HEK293 (cell line): ENCODE results near the gene PARD6B.

ENCODE experiments used
- GLI2 ChIP-seq: fragments of 450-650 bp; formaldehyde crosslinking; IDR thresholded peaks from 2 replicates; pipeline ENCODE4; 2017; ENCODE audit warnings: missing biosample characterization, missing genetic modification characterization, low read depth, borderline replicate concordance
- KLF1 ChIP-seq: fragments of 450-650 bp; formaldehyde crosslinking; IDR thresholded peaks from 2 replicates; pipeline ENCODE4 v1.5.1; 2016; ENCODE audit warnings: missing biosample characterization, missing genetic modification characterization
- KLF16 ChIP-seq: fragments of 450-650 bp; formaldehyde crosslinking; IDR thresholded peaks from 2 replicates; pipeline ENCODE4 v1.5.1; 2017; ENCODE audit warnings: missing biosample characterization, missing genetic modification characterization
- KLF9 ChIP-seq: fragments of 450-650 bp; formaldehyde crosslinking; IDR thresholded peaks from 2 replicates; pipeline ENCODE4 v1.5.1; 2016; ENCODE audit warnings: missing biosample characterization, missing genetic modification characterization, low read depth
- OVOL3 ChIP-seq: fragments of 450-650 bp; formaldehyde crosslinking; IDR thresholded peaks from 2 replicates; pipeline ENCODE4 v1.5.1; 2016; ENCODE audit warnings: missing biosample characterization, missing genetic modification characterization
- ZEB2 ChIP-seq: fragments of 450-650 bp; formaldehyde crosslinking; IDR thresholded peaks from 2 replicates; pipeline ENCODE4 v1.5.1; 2016; ENCODE audit warnings: missing biosample characterization, missing genetic modification characterization
- ZFP69B ChIP-seq: fragments of 450-650 bp; formaldehyde crosslinking; IDR thresholded peaks from 2 replicates; pipeline ENCODE4 v1.5.1; 2016; ENCODE audit warnings: missing biosample characterization, missing genetic modification characterization
- ZNF16 ChIP-seq: fragments of 450-650 bp; formaldehyde crosslinking; IDR thresholded peaks from 2 replicates; pipeline ENCODE4 v1.5.1; 2016; ENCODE audit warnings: low read depth, missing biosample characterization, missing genetic modification characterization
- ZNF354C ChIP-seq: fragments of 450-650 bp; formaldehyde crosslinking; IDR thresholded peaks from 2 replicates; pipeline ENCODE4 v1.5.1; 2016; ENCODE audit warnings: missing biosample characterization, missing genetic modification characterization, low read depth, borderline replicate concordance
- ZNF391 ChIP-seq: fragments of 450-650 bp; formaldehyde crosslinking; IDR thresholded peaks from 2 replicates; pipeline ENCODE4 v1.5.1; 2016; ENCODE audit warnings: low read depth, missing biosample characterization, missing genetic modification characterization, borderline replicate concordance
- ZNF501 ChIP-seq: fragments of 450-650 bp; formaldehyde crosslinking; IDR thresholded peaks from 2 replicates; pipeline ENCODE4 v1.5.1; 2016; ENCODE audit warnings: missing biosample characterization, missing genetic modification characterization
- ZNF555 ChIP-seq: fragments of 450-650 bp; formaldehyde crosslinking; conservative IDR thresholded peaks from 2 replicates; pipeline ENCODE4 v1.5.1; 2017; ENCODE audit warnings: missing biosample characterization, mild to moderate bottlenecking, missing genetic modification characterization, inconsistent platforms
- ZNF561 ChIP-seq: fragments of 450-650 bp; IDR thresholded peaks from 2 replicates; pipeline ENCODE4 v1.5.1; 2018; ENCODE audit warnings: missing biosample characterization, missing genetic modification characterization, borderline replicate concordance
- ZNF571 ChIP-seq: fragments of 450-650 bp; formaldehyde crosslinking; IDR thresholded peaks from 2 replicates; pipeline ENCODE4 v1.5.0; 2017; ENCODE audit warnings: missing biosample characterization, missing genetic modification characterization
- ZNF600 ChIP-seq: fragments of 450-650 bp; formaldehyde crosslinking; IDR thresholded peaks from 2 replicates; pipeline ENCODE4 v1.5.1; 2016; ENCODE audit warnings: missing biosample characterization, missing genetic modification characterization
- ZNF629 ChIP-seq: fragments of 450-650 bp; formaldehyde crosslinking; IDR thresholded peaks from 2 replicates; pipeline ENCODE4 v1.5.1; 2017; ENCODE audit warnings: missing biosample characterization, missing genetic modification characterization
- ZNF677 ChIP-seq: fragments of 450-650 bp; IDR thresholded peaks from 2 replicates; pipeline ENCODE4 v1.5.0; 2018; ENCODE audit warnings: missing biosample characterization, mild to moderate bottlenecking, missing genetic modification characterization, moderate library complexity
- ZNF791 ChIP-seq: fragments of 450-650 bp; formaldehyde crosslinking; IDR thresholded peaks from 2 replicates; pipeline ENCODE4 v1.5.1; 2016; ENCODE audit warnings: missing biosample characterization, missing genetic modification characterization
- ZSCAN30 ChIP-seq: fragments of 450-650 bp; IDR thresholded peaks from 2 replicates; pipeline ENCODE4 v1.5.1; 2018; ENCODE audit warnings: missing biosample characterization, mild to moderate bottlenecking, missing genetic modification characterization, moderate library complexity
- TF ChIP-seq, protein P1 (sequence below): fragments of 450-650 bp; formaldehyde crosslinking; IDR thresholded peaks from 2 replicates; pipeline ENCODE4 v1.5.1; 2016; ENCODE audit warnings: missing biosample characterization, missing genetic modification characterization
- TF ChIP-seq, protein P2 (sequence below): fragments of 450-650 bp; formaldehyde crosslinking; IDR thresholded peaks from 2 replicates; pipeline ENCODE4; 2016; ENCODE audit warnings: missing biosample characterization, missing genetic modification characterization
- TF ChIP-seq, protein P3 (sequence below): fragments of 450-650 bp; formaldehyde crosslinking; IDR thresholded peaks from 2 replicates; pipeline ENCODE4 v1.5.1; 2016; ENCODE audit warnings: missing biosample characterization, missing genetic modification characterization
- TF ChIP-seq, protein P4 (sequence below): fragments of 450-650 bp; formaldehyde crosslinking; optimal IDR thresholded peaks from 2 replicates; pipeline ENCODE3; 2016; ENCODE audit warnings: missing biosample characterization, mild to moderate bottlenecking, missing genetic modification characterization
- TF ChIP-seq, protein P5 (sequence below): fragments of 450-650 bp; formaldehyde crosslinking; IDR thresholded peaks from 2 replicates; pipeline ENCODE4 v1.5.1; 2016; ENCODE audit warnings: missing biosample characterization, missing genetic modification characterization
- TF ChIP-seq, protein P6 (sequence below): fragments of 450-650 bp; formaldehyde crosslinking; IDR thresholded peaks from 2 replicates; pipeline ENCODE4 v1.5.1; 2016; ENCODE audit warnings: missing biosample characterization, missing genetic modification characterization
- TF ChIP-seq, protein P7 (sequence below): fragments of 450-650 bp; formaldehyde crosslinking; IDR thresholded peaks from 2 replicates; pipeline ENCODE4 v1.5.1; 2017; ENCODE audit warnings: missing biosample characterization, missing genetic modification characterization

Gene PARD6B

DNA sequence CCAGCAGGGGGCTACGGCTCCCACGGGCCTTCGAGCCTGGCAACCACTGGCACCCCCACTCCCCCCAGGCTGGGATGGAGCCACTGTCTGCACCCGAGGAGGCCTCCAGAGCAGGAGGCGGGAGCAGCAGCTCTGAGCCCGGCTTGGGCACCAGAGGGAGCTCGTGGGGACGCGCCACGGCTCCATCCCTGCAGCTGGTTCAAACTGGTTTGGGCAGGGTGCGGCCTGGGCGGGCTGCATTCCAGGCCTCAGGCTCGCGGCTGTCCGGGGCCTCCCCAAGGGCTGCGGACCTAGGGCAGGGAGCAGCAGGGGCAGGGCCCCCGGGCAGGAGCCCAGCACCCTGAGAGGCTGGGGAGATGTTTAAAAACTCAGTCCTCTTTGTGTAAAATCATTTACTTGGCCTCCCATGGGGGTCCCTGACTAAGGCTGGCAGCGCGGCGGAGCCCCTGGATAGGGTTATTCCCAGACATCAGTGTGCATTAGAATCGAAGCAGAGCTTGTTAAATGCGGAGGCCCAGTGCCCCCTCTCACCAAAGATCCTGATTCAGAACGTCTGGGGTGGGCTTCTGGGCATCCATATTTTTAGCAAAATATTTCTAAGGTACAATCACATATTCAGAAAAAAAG is 59.4 kb downstream of the PARD6B start (continued):
- TF ChIP-seq, protein P1, sequence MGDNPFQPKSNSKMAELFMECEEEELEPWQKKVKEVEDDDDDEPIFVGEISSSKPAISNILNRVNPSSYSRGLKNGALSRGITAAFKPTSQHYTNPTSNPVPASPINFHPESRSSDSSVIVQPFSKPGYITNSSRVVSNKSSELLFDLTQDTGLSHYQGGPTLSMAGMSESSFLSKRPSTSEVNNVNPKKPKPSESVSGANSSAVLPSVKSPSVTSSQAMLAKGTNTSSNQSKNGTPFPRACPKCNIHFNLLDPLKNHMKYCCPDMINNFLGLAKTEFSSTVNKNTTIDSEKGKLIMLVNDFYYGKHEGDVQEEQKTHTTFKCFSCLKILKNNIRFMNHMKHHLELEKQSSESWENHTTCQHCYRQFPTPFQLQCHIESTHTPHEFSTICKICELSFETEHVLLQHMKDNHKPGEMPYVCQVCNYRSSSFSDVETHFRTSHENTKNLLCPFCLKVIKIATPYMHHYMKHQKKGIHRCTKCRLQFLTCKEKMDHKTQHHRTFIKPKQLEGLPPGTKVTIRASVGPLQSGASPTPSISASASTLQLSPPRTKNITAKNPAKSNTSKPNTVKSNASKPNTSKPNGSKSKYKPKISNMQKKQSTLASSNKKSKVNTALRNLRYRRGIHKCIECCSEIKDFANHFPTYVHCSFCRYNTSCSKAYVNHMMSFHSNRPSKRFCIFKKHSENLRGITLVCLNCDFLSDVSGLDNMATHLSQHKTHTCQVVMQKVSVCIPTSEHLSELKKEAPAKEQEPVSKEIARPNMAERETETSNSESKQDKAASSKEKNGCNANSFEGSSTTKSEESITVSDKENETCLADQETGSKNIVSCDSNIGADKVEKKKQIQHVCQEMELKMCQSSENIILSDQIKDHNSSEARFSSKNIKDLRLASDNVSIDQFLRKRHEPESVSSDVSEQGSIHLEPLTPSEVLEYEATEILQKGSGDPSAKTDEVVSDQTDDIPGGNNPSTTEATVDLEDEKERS (tag by site-specific recombination), result 0 out of 2 replicates have a peak, but pooled peaks have one; percentile 9
- TF ChIP-seq OVOL3 (tag by site-specific recombination), result 0 out of 2 replicates have a peak, but pooled peaks have one; percentile 31
- TF ChIP-seq ZNF677 (tag by site-specific recombination), result no peak
- TF ChIP-seq, protein P2, sequence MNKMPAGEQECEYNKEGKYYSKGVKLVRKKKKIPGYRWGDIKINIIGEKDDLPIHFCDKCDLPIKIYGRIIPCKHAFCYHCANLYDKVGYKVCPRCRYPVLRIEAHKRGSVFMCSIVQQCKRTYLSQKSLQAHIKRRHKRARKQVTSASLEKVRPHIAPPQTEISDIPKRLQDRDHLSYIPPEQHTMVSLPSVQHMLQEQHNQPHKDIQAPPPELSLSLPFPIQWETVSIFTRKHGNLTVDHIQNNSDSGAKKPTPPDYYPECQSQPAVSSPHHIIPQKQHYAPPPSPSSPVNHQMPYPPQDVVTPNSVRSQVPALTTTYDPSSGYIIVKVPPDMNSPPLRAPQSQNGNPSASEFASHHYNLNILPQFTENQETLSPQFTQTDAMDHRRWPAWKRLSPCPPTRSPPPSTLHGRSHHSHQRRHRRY (tag by site-specific recombination), result no peak
- no peak for TF ChIP-seq ZNF571 (tag by site-specific recombination)
- peak; percentile 97 for TF ChIP-seq ZNF600 (tag by site-specific recombination)
- peak; percentile 85 for TF ChIP-seq ZEB2 (tag by site-specific recombination)
- no peak for TF ChIP-seq GLI2 (tag by site-specific recombination)
- TF ChIP-seq KLF9 (tag by site-specific recombination), result peak; percentile 55
- TF ChIP-seq, protein P3, sequence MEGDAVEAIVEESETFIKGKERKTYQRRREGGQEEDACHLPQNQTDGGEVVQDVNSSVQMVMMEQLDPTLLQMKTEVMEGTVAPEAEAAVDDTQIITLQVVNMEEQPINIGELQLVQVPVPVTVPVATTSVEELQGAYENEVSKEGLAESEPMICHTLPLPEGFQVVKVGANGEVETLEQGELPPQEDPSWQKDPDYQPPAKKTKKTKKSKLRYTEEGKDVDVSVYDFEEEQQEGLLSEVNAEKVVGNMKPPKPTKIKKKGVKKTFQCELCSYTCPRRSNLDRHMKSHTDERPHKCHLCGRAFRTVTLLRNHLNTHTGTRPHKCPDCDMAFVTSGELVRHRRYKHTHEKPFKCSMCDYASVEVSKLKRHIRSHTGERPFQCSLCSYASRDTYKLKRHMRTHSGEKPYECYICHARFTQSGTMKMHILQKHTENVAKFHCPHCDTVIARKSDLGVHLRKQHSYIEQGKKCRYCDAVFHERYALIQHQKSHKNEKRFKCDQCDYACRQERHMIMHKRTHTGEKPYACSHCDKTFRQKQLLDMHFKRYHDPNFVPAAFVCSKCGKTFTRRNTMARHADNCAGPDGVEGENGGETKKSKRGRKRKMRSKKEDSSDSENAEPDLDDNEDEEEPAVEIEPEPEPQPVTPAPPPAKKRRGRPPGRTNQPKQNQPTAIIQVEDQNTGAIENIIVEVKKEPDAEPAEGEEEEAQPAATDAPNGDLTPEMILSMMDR, result peak; percentile 98
- TF ChIP-seq, protein P4, sequence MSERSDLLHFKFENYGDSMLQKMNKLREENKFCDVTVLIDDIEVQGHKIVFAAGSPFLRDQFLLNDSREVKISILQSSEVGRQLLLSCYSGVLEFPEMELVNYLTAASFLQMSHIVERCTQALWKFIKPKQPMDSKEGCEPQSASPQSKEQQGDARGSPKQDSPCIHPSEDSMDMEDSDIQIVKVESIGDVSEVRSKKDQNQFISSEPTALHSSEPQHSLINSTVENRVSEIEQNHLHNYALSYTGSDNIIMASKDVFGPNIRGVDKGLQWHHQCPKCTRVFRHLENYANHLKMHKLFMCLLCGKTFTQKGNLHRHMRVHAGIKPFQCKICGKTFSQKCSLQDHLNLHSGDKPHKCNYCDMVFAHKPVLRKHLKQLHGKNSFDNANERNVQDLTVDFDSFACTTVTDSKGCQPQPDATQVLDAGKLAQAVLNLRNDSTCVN (tag by site-specific recombination), result peak; percentile 71
- TF ChIP-seq ZNF629 (tag by site-specific recombination), result peak; percentile 57; the same call in 1 of the 2 replicates
- TF ChIP-seq, protein P5, sequence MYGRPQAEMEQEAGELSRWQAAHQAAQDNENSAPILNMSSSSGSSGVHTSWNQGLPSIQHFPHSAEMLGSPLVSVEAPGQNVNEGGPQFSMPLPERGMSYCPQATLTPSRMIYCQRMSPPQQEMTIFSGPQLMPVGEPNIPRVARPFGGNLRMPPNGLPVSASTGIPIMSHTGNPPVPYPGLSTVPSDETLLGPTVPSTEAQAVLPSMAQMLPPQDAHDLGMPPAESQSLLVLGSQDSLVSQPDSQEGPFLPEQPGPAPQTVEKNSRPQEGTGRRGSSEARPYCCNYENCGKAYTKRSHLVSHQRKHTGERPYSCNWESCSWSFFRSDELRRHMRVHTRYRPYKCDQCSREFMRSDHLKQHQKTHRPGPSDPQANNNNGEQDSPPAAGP (tag by site-specific recombination), result peak; percentile 82
- no peak for TF ChIP-seq ZNF791 (tag by site-specific recombination)
- 0 out of 2 replicates have a peak, but pooled peaks have one; percentile 50 for TF ChIP-seq ZNF501
- peak; percentile 89 for TF ChIP-seq KLF16 (tag by site-specific recombination)
- TF ChIP-seq KLF1 (tag by site-specific recombination), result peak; percentile 95
- TF ChIP-seq ZNF354C (tag by site-specific recombination), result no peak
- TF ChIP-seq ZNF391 (tag by site-specific recombination), result peak; percentile 76; the same call in 1 of the 2 replicates
- TF ChIP-seq ZNF561, result peak; percentile 98
- TF ChIP-seq ZFP69B (tag by site-specific recombination), result peak; percentile 56
- TF ChIP-seq ZNF16 (tag by site-specific recombination), result no peak
- TF ChIP-seq ZNF555 (tag by site-specific recombination), result no peak
- TF ChIP-seq, protein P6, sequence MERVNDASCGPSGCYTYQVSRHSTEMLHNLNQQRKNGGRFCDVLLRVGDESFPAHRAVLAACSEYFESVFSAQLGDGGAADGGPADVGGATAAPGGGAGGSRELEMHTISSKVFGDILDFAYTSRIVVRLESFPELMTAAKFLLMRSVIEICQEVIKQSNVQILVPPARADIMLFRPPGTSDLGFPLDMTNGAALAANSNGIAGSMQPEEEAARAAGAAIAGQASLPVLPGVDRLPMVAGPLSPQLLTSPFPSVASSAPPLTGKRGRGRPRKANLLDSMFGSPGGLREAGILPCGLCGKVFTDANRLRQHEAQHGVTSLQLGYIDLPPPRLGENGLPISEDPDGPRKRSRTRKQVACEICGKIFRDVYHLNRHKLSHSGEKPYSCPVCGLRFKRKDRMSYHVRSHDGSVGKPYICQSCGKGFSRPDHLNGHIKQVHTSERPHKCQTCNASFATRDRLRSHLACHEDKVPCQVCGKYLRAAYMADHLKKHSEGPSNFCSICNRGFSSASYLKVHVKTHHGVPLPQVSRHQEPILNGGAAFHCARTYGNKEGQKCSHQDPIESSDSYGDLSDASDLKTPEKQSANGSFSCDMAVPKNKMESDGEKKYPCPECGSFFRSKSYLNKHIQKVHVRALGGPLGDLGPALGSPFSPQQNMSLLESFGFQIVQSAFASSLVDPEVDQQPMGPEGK (tag by site-specific recombination), result peak; percentile 81
- TF ChIP-seq, protein P7, sequence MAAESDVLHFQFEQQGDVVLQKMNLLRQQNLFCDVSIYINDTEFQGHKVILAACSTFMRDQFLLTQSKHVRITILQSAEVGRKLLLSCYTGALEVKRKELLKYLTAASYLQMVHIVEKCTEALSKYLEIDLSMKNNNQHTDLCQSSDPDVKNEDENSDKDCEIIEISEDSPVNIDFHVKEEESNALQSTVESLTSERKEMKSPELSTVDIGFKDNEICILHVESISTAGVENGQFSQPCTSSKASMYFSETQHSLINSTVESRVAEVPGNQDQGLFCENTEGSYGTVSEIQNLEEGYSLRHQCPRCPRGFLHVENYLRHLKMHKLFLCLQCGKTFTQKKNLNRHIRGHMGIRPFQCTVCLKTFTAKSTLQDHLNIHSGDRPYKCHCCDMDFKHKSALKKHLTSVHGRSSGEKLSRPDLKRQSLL (tag by site-specific recombination), result peak; percentile 96
- TF ChIP-seq ZSCAN30 (tag by site-specific recombination), result peak; percentile 100
